Hematopoietic multipotent progenitor cell treated with erythropoietin and hydrocortisone succinate and interleukin-3 and kit ligand, for 17 days (in vitro differentiated cells): Measurements from ENCODE around the gene KRTAP5-5.
"Not testable (repeated sequence)": the region's sequence is repeated elsewhere in the genome, so short reads cannot be mapped to it uniquely, and the experiment has no call there.

Source experiments
- DNase-seq: peaks from one replicate; pipeline ENCODE4 v3.0.0-alpha.2; 2015; ENCODE audit warnings: low spot score

KRTAP5-5 gene, protein sequence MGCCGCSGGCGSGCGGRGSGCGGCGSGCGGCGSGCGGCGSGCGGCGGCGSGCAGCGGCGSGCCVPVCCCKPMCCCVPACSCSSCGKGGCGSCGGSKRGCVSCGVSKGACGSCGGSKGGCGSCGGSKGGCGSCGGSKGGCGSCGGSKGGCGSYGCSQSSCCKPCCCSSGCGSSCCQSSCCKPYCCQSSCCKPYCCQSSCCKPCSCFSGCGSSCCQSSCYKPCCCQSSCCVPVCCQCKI

DNA sequence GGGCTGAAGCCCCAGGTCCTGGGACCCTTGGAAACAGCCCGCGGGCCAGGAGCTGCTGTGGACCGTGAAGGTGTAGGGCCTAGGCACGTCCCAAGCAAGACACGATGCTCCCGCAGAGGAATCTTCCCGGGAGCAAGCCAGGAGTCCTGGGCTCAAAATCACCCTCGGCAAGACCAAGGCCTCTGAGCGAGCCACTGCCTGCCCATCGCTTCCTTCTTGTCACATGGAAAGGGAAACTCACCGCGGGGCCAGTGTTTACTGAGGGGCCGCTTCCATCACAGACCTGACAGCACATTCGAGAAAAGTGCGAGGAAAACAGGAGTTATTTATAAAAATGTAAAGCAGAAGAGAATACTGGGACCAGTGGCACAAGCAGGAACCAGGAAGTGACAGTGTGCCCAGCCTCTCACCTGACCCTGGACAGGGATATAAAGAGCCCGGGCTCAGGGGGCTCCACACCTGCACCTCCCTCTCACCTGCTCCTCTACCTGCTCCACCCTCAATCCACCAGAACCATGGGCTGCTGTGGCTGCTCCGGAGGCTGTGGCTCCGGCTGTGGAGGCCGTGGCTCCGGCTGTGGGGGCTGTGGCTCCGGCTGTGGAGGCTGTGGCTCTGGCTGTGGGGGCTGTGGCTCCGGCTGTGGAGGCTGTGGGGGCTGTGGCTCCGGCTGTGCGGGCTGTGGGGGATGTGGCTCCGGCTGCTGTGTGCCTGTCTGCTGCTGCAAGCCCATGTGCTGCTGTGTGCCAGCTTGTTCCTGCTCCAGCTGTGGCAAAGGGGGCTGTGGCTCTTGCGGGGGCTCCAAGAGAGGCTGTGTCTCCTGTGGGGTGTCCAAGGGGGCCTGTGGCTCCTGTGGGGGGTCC, at the start of gene KRTAP5-5:
TSS of gene KRTAP5-5 (plus strand) at position 450 of the 860 bp plus-strand sequence. CDS start at position 516, 66 bp downstream.
- DNase-seq = no peak

DNA sequence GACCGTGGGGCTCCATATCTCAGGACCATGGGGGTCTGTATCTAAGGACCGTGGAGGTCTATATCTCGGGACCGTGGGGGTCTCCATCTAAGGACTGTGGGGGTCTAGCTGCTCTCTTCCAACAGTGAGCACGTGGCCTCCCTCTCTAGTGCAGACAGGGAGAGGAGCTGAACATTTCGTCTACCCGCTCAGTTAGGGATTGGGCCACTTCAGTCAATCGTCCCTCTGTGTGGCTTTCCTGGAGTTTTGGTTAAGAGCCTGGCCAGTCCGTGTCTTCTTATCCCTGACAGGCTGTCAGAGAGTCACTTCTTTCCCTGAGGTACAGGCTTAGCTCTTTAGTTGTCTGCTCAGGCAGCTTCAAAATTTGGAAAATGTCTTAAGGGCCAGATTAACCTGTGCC, 47.6 kb upstream of the KRTAP5-5 start:
- no peak for DNase-seq

DNA sequence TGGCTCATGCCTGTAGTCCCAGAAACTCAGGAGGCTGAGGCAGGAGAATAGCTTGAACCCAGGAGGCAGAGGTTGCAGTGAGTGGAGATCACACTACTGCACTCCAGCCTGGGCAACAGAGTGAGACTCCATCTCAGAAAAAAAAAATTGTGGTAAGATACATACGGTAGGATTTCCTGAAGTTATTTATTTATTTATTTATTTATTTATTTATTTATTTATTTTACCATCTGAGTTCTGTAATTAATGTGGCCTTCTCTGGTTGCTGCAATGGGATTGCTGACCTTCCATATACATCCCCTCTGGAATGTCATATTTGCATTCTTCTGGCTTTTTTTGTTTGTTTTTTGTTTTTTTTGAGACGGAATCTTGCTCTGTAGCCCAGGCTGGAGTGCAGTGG, 46.7 kb upstream of the KRTAP5-5 start:
- not testable (repeated sequence) for DNase-seq

DNA sequence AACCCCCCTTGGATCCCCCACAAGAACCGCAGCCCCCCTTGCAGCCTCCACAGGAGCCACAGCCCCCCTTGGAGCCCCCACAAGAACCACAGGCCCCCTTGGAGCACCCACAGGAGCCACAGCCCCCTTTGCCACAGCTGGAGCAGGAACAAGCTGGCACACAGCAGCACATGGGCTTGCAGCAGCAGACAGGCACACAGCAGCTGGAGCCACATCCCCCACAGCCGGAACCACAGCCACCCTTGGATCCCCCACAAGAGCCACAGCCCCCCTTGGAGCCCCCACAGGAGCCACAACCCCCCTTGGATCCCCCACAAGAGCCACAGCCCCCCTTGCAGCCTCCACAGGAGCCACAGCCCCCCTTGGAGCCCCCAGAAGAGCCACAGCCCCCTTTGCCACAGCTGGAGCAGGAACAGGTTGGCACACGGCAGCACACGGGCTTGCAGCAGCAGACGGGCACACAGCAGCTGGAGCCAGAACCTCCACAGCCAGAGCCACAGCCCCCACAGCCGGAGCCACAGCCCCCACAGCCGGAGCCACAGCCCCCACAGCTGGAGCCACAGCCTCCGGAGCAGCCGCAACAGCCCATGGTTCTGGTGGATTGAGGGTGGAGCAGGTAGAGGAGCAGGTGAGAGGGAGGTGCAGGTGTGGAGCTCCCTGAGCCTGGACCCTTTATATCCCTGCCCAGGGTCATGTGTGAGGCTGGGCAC, 44.8 kb upstream of the KRTAP5-5 start, which contains the start of gene KRTAP5-1:
TSS of gene KRTAP5-1 (minus strand) at position 623 of the 710 bp plus-strand sequence. CDS start at position 589, 34 bp downstream.
- DNase-seq = not testable (repeated sequence)

DNA sequence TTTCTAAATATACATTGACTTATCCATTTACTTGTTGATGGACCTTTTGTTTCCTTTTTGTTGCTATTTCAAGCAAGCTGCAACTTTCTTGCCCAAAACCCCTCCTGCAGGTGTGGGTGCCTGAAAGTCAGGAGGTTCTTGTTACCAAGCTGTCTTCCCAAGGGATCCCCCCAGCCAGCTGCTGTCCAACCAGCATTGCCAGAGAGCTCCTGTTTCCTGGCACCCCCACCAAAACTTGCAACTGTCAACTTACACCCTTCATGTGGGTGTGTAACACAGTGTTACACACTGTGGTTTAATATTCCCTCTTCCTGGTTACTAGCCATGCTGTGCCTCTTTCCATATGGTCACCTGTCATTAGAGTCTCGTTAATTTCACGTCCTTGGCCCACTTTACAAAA, 42.9 kb upstream of the KRTAP5-5 start:
- DNase-seq = no peak

DNA sequence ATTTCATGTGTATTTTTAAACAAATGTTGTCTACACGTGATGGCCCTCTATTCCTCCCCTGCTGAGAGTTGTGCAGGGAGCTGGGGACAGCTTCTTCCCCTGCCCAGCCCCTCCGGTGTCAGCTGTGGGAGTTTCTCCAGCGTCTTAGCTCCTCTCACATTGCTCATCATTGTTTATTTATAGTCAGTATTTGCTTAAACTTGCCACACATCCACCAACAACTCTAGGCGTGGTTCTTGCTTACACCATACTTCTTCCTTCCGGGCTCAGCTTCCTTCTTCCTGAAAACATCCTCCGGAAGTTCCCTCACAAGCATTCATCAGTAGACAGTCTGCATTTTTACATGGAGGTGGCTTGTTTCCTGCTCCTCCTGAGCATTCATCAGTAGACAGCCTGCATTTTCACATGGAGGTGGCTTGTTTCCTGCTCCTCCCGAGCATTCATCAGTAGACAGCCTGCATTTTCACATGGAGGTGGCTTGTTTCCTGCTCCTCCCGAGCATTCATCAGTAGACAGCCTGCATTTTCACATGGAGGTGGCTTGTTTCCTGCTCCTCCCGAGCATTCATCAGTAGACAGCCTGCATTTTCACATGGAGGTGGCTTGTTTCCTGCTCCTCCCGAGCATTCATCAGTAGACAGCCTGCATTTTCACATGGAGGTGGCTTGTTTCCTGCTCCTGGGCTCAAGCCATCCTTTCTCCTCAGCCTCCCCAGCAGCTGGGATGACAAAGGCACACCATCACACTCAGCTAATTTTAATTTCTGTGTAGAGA, 40.2 kb upstream of the KRTAP5-5 start:
- DNase-seq = not testable (repeated sequence)

DNA sequence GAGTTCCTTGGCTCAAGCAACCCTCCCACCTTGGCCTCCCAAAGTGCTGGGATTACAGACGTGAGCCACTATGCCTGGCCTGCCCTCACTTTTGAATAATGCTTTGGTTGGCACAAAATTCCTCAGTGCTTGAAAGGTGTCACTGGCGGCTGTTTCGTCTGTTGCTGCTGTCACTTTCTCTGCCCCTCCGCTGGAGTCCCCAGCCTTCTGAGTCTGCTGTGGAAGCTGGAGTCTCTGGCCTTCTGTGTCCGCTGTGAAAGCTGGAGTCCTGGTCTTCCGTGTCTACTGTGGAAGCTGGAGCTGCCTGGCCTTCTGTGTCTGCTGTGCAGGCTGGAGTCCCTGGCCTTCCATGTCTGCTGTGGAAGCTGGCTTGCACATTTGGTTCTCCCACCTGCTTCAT, 39.6 kb upstream of the KRTAP5-5 start:
- no peak for DNase-seq

DNA sequence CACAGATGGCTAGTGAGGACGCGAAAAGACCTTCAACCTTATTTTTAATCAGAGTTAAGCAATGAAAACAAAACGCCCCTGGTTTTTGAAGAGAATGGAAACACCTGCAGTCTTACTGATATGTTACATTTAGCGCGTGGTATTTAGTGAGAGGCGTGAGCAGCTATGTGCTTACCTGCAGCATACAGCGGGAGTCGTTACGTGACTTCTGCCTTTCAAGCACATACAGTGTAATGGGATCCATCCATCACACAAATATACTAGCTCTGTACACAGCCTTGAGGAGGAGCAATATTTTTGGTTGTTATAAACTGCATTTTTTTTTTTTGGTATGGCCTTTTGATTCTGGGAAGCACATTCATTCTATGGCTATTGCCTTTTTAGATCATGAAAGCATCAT, 36.9 kb upstream of the KRTAP5-5 start:
- DNase-seq = no peak

DNA sequence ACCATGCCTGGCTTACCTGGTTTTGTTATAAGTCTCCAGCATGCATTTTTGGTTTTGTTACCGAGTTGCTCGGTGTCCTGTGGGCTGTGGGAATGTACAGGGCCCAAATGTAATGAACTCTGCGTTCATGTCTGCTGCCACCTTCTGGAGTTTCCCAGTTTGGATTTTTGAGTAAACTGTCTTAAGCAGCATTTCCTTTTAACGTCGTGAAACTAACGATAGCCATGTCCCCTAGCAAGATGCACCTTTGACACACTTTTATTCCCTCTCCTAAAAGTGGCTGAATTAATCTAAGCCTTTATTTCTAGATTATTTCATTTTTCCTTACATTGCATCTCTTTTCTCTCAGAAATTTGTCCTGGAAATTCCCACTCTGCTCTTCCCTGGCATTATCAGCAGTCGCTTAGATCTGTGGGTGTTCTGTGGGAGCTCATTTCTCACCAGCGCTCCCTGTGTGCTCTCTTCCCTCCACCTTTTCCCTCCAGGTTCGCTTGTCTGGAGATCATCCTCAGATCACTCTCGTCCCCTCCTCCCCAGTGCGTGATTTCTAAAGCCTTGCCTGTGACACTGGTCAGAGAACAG, 33.5 kb upstream of the KRTAP5-5 start:
- not testable (repeated sequence) for DNase-seq

DNA sequence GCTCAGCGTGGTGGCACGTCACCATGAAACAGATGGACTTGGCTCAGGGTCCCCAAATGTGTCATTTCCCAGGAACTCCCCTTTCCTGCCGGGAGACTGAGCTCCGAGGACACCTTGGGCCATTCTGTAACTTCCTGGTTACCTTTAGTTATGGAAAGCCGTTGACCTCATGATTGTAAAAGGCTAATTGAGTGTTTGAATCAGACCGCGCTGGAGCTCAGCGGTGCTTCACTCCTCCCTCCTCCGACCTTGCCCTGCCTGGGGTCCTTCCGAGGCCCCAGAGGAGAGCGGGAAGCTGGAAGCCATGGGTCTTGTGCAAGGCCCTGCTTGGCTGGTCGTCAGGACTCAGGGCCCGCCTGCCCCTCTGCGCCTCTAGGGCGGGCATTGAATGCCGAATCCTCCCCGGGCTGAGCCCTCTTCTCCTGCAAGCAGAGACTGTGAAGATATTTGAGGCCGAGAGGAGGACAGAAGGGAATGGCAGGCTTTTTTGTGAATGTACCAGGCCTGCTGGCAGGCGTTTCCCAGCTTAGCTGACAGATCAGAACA, 32.9 kb upstream of the KRTAP5-5 start:
- DNase-seq = not testable (repeated sequence)

DNA sequence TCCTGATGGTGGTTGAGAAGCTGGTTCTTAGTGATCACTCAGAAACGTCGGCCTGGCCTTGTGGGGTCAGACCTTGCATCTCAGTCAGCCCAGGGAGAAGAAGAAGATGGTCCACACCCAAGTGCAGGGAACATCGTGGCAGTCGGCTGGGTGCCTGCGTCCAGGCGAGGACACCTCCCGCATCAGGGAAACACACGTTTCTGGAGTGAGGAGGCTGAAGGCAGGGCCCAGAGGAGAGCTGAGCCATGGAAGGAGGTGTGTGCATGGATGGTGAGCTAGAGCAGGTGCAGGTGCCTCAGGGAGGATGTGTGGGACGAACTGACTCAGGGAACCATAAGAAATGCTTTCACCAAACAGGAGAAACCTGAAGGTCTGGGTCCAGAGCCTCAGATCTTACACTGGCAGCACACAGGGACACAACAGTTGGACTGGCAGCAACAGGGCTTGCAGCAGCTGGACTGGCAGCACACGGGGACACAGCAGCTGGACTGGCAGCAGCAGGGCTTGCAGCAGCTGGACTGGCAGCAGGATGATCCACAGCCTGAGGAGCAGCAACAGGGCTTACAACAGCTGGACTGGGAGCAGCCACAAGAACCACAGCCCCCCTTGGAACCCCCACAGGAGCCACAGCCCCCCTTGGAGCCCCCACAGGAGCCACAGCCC, 32.1 kb upstream of the KRTAP5-5 start:
- no peak for DNase-seq

DNA sequence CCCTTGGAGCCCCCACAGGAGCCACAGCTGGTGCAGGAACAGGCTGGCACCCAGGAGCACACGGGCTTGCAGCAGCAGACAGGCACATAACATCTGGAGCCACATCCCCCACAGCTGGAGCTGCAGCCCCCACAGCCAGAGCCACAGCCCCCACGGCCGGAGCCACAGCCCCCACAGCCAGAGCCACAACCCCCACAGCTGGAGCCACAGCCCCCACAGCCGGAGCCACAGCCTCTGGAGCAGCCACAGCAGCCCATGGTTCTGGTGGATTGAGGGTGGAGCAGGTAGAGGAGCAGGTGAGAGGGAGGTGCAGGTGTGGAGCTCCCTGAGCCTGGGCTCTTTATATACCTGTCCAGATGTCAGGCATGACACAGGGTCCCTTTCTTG, 31.6 kb upstream of the KRTAP5-5 start, which contains the start of gene KRTAP5-2:
TSS of gene KRTAP5-2 (minus strand) at position 301 of the 387 bp plus-strand sequence. CDS start at position 257, 44 bp downstream.
- DNase-seq = no peak

DNA sequence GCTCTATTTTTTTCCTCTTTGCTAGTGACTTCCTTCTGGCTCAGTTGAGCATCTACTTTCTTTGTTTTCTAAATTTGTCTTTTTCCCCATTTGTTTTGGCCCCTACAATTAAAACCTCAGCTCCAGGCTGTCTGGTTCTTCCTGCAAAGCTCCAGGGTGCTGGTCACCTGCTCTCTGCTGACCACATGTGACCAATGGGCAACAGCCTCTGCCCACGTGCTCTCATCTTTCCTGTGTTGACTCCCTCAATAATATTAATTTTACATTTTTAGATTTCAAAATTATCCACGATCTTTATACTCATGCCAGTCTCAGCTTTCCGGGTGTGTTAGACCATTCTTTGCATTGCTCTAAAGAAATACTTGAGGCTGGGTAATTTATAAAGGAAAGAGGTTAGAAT, 31.2 kb upstream of the KRTAP5-5 start:
- DNase-seq = not testable (repeated sequence)

DNA sequence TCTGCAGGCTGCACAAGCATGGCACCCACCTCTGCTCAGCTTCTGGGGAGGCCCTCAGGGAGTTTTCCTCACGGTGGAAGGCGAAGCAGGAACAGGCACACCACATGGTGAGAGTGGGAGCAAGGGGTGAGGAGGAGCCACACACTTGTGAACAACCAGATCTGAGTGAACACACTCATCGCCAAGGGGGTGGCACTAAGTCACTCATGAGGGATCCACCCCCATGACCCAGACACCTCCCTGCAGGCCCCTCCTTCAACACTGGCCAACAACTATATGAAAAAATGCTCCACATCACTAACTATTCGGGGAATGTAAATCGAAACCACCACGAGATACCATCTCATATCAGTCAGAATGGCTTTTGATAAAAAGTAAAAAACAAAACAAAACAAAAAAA, 30.8 kb upstream of the KRTAP5-5 start:
- DNase-seq = no peak

DNA sequence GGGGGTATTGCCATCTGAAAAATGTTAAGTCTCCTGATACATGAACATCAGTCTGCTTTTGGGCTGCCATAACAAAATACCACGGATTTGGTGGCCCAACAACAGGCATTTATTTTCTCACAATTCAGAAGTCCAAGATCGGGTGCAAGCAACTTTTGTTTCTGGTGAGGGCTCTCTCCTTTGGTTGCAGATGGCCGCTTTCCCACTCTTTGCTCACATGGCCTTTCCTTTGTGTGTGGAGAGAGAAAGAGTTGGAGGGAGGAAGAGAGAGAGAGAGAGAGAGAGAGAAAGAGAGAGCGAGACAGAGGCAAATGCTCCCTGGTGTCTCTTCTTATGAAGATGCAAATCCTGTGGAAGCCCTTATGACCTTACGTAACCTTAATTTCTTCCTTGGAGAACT, 28.9 kb upstream of the KRTAP5-5 start:
- no peak for DNase-seq

DNA sequence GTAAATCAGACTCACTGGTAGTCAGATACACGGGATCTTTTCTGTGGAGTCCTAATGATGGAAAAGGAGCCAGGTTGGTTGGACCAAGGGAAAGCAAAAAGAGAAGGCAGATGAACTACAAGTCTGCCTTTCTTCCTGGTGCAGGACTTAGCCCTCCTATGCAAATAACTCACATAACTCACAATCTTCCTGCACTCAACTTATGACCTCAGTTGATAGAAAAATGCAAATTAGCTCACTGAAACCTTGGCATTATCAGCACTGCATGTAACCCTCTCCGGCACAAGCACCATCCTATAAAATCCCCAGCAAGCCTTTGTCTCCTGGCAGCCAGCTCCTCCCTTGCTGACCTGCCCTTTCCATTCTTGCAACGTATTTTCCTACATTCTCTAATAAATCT, 27.9 kb upstream of the KRTAP5-5 start:
- not testable (repeated sequence) for DNase-seq

DNA sequence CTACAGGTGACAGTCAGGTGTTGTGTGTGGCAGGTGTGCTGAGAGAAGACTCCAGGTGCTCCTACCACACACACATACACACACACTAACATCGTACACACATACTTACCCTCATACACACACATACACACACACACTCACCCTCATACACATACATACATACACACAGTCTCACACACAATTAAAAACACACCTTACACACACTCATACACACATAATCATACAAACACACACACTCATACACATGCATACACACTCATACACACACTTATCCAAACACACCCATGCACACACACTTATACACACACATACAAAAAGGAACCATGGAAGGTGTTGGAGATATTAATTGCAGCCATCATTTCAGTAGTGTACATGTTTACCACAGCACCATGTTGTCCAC, 25.9 kb upstream of the KRTAP5-5 start:
- DNase-seq = no peak

DNA sequence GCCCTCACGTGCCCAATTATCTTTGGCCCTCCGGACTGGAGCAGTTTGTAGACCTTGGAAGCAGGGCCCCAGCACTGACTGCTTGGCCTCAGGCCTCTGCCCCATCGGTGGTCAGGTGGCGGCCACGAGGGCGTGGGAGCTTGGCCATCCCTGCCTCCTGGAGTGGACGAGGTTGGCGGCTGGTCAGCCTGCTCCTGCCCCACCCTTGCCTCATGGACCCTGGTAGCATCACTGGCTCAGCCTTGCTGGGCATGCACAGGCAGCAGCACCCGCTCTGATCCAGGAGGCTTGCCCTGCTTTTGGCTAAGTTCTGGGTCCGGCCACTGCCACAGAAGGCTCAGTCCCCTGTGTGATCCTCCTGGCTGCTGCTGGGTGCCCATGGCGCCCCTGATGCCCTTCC, 25.4 kb upstream of the KRTAP5-5 start:
- no peak for DNase-seq

DNA sequence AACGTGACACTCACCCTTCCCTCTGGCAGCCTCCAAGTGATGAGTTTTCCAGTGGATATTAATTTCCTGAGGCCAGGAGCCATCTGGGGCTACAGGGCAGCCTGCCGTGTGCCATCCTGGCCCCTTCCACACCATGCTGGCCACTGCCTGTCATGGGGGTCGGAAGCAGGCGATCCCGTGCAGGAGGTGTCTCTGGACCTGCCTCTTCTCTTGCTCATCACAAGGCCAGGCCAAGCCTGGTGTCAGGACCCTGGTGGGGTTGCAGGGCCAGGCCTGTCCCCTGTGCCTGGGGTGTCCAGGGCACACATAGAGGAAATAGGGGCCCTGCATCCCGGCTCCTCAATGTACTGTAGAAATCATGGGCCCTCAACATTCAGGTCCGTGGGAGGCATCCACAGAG, 24.9 kb upstream of the KRTAP5-5 start:
- DNase-seq = no peak

DNA sequence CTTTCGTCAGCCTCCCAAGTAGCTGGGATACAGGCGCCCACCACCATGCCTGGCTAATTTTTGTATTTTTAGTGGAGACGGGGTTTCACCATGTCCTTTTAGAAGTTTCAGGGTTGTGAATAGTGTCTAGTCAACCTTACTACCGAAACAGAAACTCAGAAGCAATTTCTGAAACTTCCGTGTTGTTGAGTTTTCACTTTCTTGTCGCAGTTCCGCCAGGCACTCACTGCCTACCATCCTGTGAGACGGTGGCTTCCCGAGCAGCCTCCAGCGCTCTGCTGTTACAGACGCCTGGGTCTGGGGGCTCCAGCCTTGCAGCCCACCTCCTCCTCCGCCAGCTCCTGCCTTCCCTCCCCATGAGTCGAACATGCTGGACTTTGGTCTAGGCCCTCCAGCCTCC, 23.7 kb upstream of the KRTAP5-5 start:
- DNase-seq = not testable (repeated sequence)
